GM21367 (cell line): Measurements from ENCODE around the gene TPD52L1.
"Not testable (repeated sequence)": the region's sequence is repeated elsewhere in the genome, so short reads cannot be mapped to it uniquely, and the experiment has no call there.

Source experiments
- ATAC-seq: cut with Tn5 transposase; IDR thresholded peaks from one replicate; pipeline ENCODE4 v1.9.1; 2021; ENCODE audit not compliant: unreplicated experiment

TPD52L1 gene

GRCh38 chr6:125140808-125141207 is 12.8 kb upstream of the TPD52L1 start:
- ATAC-seq: no peak

- no peak for ATAC-seq
These were observed 11.0 kb upstream of the TPD52L1 start for GRCh38 chr6:125142618-125143017.

- ATAC-seq: no peak
These were observed 8.8 kb upstream of the TPD52L1 start for GRCh38 chr6:125144822-125145221.

GRCh38 chr6:125149256-125150144 is 4.1 kb upstream of the TPD52L1 start:
- no peak for ATAC-seq

DNA sequence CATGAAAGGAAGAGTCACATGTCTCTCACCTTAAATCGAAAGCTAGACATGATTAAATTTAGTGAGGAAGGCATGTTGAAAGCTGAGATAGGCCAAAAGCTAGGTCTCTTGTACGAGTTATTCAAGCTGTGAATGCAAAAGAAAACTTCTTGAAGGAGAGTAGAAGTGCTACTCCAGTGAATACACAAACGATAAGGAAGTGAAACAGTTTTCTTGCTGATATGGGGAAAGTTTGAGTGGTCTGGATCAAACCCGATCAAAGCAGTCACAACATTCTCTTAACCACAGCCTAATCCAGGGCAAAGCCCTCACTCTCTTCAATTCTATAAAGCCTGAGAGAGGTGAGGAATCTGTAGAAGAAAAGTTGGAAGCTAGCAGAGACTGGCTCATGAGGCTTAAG is 1.9 kb upstream of the TPD52L1 start:
- no peak for ATAC-seq

DNA sequence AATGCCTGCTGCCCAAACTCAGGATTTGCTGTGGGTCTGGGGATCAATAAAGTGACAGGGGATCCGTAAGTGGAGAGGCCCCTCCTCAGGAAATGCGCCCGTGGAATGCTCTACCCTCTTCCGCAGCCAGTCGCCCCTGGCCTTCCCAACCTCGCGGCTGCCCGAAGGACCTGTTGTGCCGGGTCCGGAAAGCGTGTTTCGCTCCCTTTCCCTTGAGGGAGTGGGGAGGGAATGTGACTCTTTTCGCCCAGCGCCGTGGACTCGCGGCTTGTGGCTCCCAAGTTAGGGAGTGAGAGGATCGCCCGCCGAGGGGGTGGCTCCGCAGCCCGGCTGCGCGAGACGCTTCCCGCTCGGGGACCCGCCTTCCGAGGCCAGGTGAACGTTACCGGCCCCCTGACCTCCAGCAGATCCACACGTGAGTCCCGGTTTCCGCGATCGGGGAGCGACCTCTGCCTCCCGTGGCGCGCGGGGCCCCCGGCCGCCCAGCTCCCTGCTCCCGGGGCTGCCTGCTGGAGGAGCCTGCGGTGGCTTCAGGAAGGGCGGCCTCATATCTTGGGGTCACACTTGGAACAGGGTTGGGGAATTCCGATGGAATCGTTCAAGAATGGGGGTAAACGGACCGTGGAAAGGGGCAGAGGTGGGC is 666 bp downstream of the TPD52L1 start:
- no peak for ATAC-seq

DNA sequence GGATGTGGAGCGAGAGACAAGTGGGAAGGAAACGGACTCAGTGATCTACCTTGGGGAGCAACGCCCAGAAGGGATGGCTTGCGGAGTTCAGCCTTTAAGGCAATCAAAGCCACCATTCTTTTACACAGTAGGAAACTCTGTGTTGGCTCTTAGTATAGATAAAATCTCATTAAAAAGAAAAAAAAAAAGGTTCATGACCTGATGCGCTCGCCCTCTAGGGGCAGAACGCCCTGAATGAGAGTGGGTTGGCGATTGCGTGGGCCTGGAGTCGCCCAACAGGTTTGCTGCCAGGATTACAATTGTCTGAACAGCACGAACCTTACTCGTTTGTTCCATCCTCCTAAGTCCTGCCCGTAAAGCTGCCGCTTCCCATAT is 1.2 kb downstream of the TPD52L1 start:
- ATAC-seq: no peak

DNA sequence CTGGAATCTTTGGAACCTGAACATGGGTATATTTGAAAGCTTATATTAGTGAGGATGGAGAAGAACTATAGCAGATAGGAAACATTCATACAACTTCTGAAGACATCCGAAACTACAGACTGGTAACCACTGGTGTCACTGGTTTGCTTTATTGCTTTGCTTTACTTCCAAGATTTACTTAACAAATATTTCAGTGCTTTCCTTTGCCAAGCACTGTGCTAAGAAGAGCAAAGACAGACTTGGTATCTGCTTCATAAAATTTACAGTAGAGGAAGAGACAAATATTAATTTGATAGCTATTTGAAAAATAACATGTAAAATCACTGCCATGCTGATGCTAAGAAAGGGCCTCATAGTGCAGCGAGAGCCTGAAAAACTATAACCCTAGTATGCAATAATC is 1.8 kb downstream of the TPD52L1 start:
- no peak for ATAC-seq

- ATAC-seq: no peak
These were observed 2.9 kb downstream of the TPD52L1 start for GRCh38 chr6:125156496-125156895.

GRCh38 chr6:125157280-125157679 is 3.7 kb downstream of the TPD52L1 start:
- ATAC-seq: no peak

GRCh38 chr6:125157725-125158124 is 4.2 kb downstream of the TPD52L1 start:
- no peak for ATAC-seq

DNA sequence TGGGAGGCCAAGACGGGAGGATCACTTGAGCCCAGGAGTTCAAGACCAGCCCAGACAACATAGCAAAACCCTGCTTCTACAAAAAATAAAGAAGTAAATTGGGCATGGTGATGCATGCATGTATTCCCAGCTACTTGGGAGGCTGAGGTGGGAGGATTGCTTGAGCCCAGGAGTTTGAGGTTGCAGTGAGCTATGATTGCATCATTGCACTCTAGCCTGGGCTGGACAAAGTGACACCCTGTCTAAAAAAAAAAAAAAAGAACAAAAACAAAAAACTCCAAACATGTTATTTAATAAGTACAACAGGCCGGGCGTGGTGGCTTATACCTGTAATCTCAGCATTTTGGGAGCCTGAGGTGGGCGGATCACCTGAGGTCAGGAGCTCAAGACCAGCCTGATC is 9.8 kb downstream of the TPD52L1 start:
- not testable (repeated sequence) for ATAC-seq

DNA sequence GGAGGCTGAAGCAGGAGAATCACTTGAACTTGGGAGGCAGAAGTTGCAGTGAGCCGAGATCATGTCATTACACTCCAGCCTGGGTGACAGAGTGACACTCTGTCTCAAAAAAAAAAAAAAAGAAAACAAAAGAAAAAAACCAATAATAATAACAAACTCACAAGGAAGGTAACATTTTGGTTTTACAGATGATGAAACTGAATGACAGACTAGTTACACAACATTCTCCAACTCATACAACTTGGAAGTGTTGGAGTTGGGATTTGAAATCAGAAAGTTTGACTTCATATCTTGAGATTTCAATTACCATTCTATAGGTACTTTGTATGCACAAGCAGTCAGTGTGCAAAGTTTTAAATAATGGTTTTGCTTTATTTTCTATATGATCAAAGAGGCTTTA is 10.2 kb downstream of the TPD52L1 start:
- ATAC-seq: no peak

DNA sequence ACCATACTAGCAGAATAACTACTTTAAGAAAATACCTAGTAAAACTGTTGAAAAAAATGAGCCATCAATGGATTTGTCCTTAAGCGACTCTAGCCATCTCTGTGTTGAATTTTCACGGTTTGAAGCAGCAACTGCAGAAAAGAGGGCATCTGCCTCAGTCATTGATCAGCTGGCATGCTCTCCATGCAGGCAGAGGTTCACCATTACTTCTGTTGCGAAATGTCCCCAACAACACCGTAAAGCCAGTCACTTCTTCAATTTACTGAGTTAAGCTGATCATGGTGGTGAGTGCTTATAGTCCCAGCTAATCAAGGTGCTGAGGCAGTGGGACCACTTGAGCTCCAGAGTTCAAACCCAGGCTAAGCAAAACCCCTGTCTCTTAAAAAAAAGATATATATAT is 11.1 kb downstream of the TPD52L1 start:
- no peak for ATAC-seq

DNA sequence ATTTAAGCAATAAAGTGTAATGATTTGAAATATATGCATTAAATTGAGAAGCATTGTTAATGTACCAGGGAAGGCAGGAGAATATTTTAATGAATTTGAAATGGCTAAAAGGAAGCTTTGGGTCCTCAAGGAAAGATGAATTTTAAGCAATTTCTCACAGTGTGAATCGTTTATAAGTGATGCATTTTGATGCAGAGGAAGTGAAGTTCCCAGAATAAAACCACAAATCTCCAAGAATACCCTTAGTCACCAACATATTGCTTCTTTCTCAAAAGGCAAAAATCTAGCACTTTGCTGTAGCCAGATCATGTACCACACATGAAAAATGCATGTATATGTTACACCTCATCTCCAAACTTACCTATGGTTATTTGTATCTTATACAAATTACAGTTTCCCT is 11.7 kb downstream of the TPD52L1 start:
- ATAC-seq: no peak

DNA sequence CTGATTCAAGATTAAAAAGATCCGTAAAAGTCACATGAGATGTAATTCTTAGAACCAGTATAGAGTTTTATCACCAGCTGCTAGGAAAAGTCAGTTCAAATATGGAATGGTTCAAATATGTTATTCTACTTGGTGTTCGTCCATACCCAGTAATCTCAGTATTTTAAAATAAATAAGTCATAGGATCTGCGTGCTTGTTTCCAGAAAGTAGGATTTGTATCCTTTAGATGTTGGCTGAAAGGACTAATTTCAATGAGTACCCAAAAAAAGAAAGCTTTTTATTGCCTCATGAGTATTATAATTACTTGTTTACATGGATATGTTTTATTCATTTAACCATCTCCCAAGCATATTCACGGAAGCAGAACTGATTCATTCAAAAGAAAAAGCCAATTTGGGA is 12.2 kb downstream of the TPD52L1 start:
- ATAC-seq: no peak

GRCh38 chr6:125166711-125167110 is 13.1 kb downstream of the TPD52L1 start:
- ATAC-seq: no peak

DNA sequence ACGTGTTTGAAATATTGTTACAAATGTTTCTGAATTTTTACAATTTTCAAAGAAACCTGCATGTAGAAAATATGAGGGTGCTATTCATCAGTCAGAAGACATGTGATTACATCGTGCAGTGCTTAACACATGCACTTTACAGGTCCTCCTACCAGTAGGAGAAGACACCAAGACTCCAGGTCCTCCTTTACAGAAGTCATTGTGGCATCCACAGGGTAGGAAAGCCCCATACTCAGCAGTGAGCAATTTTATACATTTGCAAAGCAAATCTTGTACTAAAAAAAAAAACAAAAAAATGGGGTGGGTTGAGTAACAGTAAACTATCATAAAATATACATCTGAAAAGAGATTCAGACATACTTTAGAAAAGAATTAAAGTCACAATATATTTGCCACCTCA is 14.0 kb downstream of the TPD52L1 start:
- no peak for ATAC-seq

- ATAC-seq: no peak
These were observed 15.5 kb downstream of the TPD52L1 start for GRCh38 chr6:125169058-125169457.

GRCh38 chr6:125169522-125169921 is 15.9 kb downstream of the TPD52L1 start:
- ATAC-seq: no peak

DNA sequence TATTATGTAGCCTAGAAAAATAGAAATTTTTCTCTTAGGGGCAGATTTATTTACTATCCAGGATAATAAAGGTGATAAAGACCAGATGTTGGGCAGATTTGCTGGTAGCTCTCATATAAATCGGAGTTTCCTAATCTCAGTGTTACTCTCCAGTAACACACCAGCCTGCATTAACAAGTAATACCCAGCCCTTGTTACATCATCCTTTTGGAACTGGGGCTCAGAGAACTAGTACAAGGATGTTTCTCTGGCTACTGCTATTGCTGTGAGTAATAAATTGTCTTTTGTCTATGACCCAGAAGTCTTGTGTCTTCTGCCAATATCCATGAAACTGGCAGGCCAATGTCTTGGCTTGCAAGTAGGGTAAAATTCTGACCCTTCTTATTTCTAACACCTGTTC is 16.8 kb downstream of the TPD52L1 start:
- no peak for ATAC-seq

DNA sequence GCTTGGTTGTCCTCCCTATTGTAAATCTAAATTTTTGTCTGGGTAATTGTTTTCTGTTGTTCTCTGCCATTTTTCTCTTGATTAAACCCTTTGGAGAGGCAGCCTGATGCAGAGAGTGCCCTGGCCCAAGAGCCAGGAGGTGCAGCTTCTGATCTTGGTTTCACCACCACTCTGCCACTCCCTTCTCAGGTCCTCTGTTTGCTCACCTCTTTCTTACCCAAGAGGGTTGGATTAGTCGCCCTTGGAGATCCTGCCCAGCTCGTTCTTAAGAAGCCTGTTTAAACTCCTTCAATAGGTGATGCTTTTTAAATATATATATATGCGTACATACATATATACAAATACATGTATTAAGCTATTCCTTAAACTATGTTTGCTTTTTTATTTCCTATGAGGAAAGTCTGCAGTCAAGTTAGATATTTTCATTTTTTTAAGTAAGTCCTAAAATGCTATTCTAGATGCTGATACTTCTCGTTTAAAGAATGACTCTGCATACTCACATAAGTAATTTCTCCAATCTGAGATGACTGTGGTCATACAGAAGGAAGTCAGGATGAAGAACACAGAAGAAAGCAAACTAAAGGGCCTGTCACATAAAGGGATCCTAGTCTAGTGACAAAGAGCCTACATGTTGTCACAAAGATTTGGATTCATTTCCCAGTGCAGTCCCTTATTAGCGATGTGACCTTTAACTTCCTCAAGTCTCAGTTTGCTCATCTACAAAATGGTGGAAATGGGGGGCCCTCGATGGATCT is 19.9 kb downstream of the TPD52L1 start:
- no peak for ATAC-seq
